Fibroblast of villous mesenchyme (primary cell): ENCODE measurements around the gene TSHZ2. TPM values are rescaled to one million over a fixed set of nuclear protein-coding genes. Genes with fewer than 3 reads are reported as not detected.
A peak's percentile ranks its signal among the peaks of the same experiment; 100 is the strongest.

ENCODE experiments used
- DNase-seq: peaks from one replicate; pipeline ENCODE4 v3.0.0-alpha.2; 2010; ENCODE audit warnings: low read depth
- H3K4me3 ChIP-seq: 2 replicates; pipeline ENCODE4 v1.5.1; 2011; ENCODE audit warnings: low read depth, mild to moderate bottlenecking, low read length
- total RNA-seq: library from RNA; depleted of rRNA; stranded (reverse); fragments of >200 nt; gene quantifications from 2 replicates; pipeline ENCODE4 v1.2.3, GENCODE V29; 2012
- TF ChIP-seq, protein P1 (sequence below): IDR thresholded peaks from 2 replicates; pipeline ENCODE4 v1.5.1; 2012; ENCODE audit warnings: low read depth, mild to moderate bottlenecking, low read length; ENCODE audit not compliant: insufficient read depth

TSHZ2 gene
- total RNA-seq, 1 donor = 2.6 TPM

DNA sequence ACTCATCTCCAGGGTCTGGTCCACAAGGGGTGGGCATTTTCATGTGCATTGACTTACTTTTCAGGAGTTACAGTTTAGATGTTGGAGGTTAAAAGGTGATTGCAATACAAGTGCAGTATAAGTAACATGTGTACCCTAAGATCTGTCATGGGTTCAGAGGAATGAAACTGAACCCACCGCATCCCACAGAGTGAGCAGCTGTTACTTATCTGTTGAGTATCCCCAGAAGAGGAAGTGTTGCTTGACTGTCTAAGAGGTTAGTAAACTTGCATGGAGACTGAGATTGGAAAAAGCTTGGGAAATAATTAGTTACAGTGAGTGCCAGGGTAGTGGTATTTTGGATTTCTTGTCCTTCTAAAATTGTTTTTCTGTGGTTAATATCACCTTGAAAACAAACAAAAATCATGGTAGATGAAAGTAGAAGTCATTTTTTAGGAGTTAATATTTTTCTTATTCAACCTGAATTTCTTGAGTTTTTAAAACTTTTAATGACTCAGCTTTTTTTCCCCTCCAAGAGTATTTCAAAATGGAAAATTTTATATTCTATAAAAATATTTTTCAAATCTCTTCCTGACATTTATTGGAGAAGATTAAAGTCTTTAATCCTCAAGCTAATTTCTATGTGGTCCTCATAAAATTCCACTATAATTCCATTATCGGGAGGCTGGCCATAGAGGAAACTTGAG is 315.3 kb downstream of the TSHZ2 start:
- no peak overlapping the region for H3K4me3 ChIP-seq

DNA sequence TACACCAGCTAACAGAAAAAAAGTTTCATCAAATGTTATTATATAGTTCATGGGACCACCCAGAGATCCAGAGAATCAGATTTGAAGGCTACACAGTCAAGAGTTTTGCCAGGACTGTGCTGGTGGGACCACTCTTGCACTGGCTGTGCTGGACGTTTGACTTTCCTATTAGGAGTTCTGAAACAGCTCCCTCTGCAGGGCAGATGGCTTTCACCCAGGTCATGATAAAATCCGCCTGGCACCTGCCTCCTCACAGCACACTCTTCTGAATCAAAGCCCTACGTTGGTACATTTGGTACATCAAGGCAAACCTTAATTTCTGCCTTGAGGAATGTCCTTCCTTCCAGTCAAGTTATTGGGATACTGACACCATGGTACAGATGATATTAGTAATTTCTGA is 319.4 kb downstream of the TSHZ2 start:
- TF ChIP-seq, protein P1, sequence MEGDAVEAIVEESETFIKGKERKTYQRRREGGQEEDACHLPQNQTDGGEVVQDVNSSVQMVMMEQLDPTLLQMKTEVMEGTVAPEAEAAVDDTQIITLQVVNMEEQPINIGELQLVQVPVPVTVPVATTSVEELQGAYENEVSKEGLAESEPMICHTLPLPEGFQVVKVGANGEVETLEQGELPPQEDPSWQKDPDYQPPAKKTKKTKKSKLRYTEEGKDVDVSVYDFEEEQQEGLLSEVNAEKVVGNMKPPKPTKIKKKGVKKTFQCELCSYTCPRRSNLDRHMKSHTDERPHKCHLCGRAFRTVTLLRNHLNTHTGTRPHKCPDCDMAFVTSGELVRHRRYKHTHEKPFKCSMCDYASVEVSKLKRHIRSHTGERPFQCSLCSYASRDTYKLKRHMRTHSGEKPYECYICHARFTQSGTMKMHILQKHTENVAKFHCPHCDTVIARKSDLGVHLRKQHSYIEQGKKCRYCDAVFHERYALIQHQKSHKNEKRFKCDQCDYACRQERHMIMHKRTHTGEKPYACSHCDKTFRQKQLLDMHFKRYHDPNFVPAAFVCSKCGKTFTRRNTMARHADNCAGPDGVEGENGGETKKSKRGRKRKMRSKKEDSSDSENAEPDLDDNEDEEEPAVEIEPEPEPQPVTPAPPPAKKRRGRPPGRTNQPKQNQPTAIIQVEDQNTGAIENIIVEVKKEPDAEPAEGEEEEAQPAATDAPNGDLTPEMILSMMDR = peak; percentile 36
- DNase-seq = no peak
- no peak overlapping the region for H3K4me3 ChIP-seq

More for the DNA sequence above, 315.3 kb downstream of the TSHZ2 start:
- TF ChIP-seq, protein P1 = no peak
- DNase-seq = peak; percentile 25

DNA sequence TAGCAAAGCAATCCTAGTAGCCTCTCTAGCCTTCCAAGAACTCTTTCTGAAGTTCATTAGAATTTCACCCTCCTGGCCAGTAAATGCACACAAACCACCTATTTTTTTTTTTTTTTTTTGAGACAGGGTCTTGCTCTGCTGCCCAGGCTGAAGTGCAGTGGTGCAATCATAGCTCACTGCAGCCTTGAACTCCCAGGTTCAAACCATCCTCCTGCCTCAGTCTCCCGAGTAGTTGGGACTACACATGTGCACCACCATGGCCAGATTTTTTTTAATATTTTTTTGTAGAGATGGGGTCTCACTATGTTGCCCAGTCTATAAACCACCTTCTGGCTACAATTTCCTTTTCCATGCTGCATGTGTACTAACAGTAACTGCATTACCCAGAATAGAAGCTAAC is 320.2 kb downstream of the TSHZ2 start:
- H3K4me3 ChIP-seq = no peak overlapping the region
- no peak for DNase-seq
- TF ChIP-seq, protein P1 = no peak

DNA sequence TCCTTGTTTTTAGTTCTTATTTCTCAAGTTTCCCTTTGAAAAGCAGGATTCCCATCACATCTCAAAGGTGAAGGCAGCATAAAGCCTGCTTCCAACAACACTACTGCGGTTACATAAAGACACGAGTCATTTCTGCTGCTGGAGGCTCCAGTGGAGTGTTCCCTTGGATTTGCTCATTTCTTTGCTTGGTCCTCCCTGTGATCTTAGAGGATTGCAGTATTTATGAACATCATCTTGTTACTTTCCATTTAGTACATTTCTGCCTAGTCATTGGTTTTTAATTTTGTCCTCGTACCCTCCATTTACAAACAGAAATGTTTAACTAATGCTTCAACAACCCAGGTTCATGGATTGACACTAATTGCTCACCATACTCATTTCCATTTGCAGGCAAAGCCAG is 322.6 kb downstream of the TSHZ2 start:
- TF ChIP-seq, protein P1 = no peak
- peak; percentile 17 for DNase-seq
- no peak overlapping the region for H3K4me3 ChIP-seq

DNA sequence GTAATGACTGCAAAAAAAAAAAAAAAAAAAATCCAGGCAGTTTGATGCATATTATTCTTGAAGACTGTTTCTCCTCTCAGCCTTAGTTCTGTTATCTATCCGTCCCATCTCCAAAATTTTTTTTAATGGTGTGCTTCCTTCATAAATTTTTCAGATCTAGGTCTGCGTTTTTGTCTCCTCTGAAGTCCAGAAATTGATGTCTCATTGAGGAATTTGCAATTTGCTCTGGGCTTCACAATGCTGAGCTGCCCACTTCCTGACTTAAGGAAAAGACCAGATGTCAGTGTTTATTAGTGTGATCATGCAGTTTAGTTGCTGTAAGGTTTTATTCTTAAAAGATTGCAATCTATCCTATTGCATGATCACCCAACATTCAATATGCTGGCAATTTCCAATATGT is 323.9 kb downstream of the TSHZ2 start:
- no peak overlapping the region for H3K4me3 ChIP-seq
- peak; percentile 30 for DNase-seq
- TF ChIP-seq, protein P1 = no peak

DNA sequence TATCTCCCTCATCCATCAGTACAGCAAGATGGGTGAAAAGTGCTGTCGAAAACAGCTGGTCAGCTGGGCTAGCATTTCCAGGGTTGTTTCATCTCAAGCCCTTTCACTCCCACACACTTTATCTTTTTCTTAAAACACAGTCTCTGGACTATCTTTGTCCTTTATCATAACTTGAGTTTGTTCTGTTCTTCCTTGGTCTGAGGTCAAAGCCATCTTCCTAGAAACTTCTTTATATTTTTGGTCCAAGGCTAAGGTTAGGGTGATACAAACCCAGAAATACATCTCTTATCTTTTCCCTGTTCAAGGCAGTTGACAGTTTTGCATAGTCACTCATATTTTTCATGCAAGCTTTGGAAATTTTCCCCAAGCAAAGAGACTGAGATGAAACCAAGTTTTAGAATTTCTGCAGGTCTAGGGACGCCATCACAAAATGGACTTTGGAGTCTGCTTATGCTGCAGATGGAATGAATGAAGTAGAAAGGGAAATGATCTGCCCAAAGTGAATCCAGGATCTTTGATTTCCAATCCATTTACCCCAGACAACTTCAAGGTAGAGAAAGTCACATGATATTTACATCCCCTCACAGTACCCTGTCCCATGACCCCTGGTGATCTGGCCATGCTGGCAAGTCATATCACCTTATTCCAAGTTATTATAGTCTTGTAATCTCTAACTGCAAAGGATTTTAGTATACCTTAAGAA is 324.4 kb downstream of the TSHZ2 start:
- DNase-seq = peak; percentile 16
- TF ChIP-seq, protein P1 = no peak
- H3K4me3 ChIP-seq = no peak overlapping the region
